HG02884 (cell line): ENCODE data around the gene OR5F1.

Experiments used
- ATAC-seq: cut with Tn5 transposase; IDR thresholded peaks from one replicate; pipeline ENCODE4 v1.9.1; 2021; ENCODE audit warnings: mild to moderate bottlenecking, moderate library complexity; ENCODE audit not compliant: unreplicated experiment

OR5F1 gene

GRCh38 chr11:55994525-55994924 is at the start of gene OR5F1:
Gene OR5F1 (minus strand): TSS chr11:55994625. CDS start chr11:55994625, 0 bp downstream.
- ATAC-seq: no peak

GRCh38 chr11:56027354-56027753 is 32.9 kb upstream of the OR5F1 start, which contains the start of gene OR5AS1:
Gene OR5AS1 (plus strand): TSS chr11:56027654. CDS start chr11:56030419, 2,765 bp downstream.
- ATAC-seq: no peak

- ATAC-seq: no peak
Observed at GRCh38 chr11:56013805-56014204, 19.4 kb upstream of the OR5F1 start.

GRCh38 chr11:56010716-56011115 is 16.3 kb upstream of the OR5F1 start:
- ATAC-seq: no peak

- no peak for ATAC-seq
Observed at GRCh38 chr11:55970935-55971334, 23.5 kb downstream of the OR5F1 start.

GRCh38 chr11:55969845-55970244 is 24.6 kb downstream of the OR5F1 start, which contains the start of gene OR10AG1:
Gene OR10AG1 (minus strand): TSS chr11:55969945. CDS start chr11:55969907, 38 bp downstream.
- no peak for ATAC-seq

- ATAC-seq: no peak
Observed at GRCh38 chr11:55967914-55968313, 26.5 kb downstream of the OR5F1 start.

- no peak for ATAC-seq
Observed at GRCh38 chr11:55966391-55966790, 28.0 kb downstream of the OR5F1 start.

GRCh38 chr11:55956521-55956920 is 37.9 kb downstream of the OR5F1 start:
- no peak for ATAC-seq

GRCh38 chr11:55949330-55949729 is 45.1 kb downstream of the OR5F1 start:
- ATAC-seq: no peak
